OCI-LY1 (cell line): ENCODE measurements around the gene SV2B.

Source experiments
- CTCF ChIP-seq: fragments of 200-600 bp; sonication (generic), shearing (Covaris generic); IDR thresholded peaks from 2 replicates; pipeline ENCODE4 v1.5.1; 2017; ENCODE audit warnings: mild to moderate bottlenecking, antibody characterized with exemption, low read length, moderate library complexity, mixed read lengths
- EZH2 ChIP-seq: fragments of 200-600 bp; sonication (generic), shearing (Covaris generic); IDR thresholded peaks from 2 replicates; pipeline ENCODE4 v1.8.0; 2017; ENCODE audit warnings: borderline replicate concordance, mixed run types, mild to moderate bottlenecking, antibody characterized with exemption, low read length, moderate library complexity, mixed read lengths

GRCh38 chr15:91294795-91295194 is 194.7 kb downstream of the SV2B start:
- TF ChIP-seq CTCF (no peak), EZH2 (no peak)
